GM18867 (cell line): ENCODE measurements around the gene TDRKH.
"Not testable (repeated sequence)": the region's sequence is repeated elsewhere in the genome, so short reads cannot be mapped to it uniquely, and the experiment has no call there.

ENCODE experiments used
- ATAC-seq: cut with Tn5 transposase; IDR thresholded peaks from one replicate; pipeline ENCODE4 v1.9.1; 2021; ENCODE audit warnings: mild to moderate bottlenecking, moderate library complexity; ENCODE audit not compliant: unreplicated experiment

The TDRKH gene

GRCh38 chr1:151803915-151804314 is 13.6 kb upstream of the TDRKH start:
- ATAC-seq, result no peak

GRCh38 chr1:151803164-151803563 is 12.9 kb upstream of the TDRKH start:
- no peak for ATAC-seq

GRCh38 chr1:151802372-151802771 is 12.1 kb upstream of the TDRKH start:
- no peak for ATAC-seq

- ATAC-seq, result no peak
Observed at GRCh38 chr1:151801846-151802245, 11.5 kb upstream of the TDRKH start.

GRCh38 chr1:151801310-151801820 is 11.1 kb upstream of the TDRKH start:
- ATAC-seq, result no peak

GRCh38 chr1:151800830-151801229 is 10.5 kb upstream of the TDRKH start:
- ATAC-seq, result no peak

GRCh38 chr1:151799179-151800022 is 9.1 kb upstream of the TDRKH start:
- no peak for ATAC-seq

- no peak for ATAC-seq
Observed at GRCh38 chr1:151798571-151798970, 8.3 kb upstream of the TDRKH start.

GRCh38 chr1:151790940-151791651 is 796 bp upstream of the TDRKH start:
- ATAC-seq, result no peak

- ATAC-seq, result no peak
Observed at GRCh38 chr1:151787689-151788088, 2.6 kb downstream of the TDRKH start.

- no peak for ATAC-seq
Observed at GRCh38 chr1:151783796-151784195, 6.5 kb downstream of the TDRKH start.

- no peak for ATAC-seq
Observed at GRCh38 chr1:151782741-151783140, 7.6 kb downstream of the TDRKH start.

GRCh38 chr1:151782026-151782425 is 8.3 kb downstream of the TDRKH start:
- not testable (repeated sequence) for ATAC-seq

GRCh38 chr1:151780736-151781135 is 9.6 kb downstream of the TDRKH start:
- ATAC-seq, result not testable (repeated sequence)

- ATAC-seq, result no peak
Observed at GRCh38 chr1:151779852-151780251, 10.4 kb downstream of the TDRKH start.

GRCh38 chr1:151777317-151777716 is 13.0 kb downstream of the TDRKH start:
- ATAC-seq, result no peak

GRCh38 chr1:151776665-151777062 is 13.6 kb downstream of the TDRKH start:
- no peak for ATAC-seq

- no peak for ATAC-seq
Observed at GRCh38 chr1:151775894-151776664, 14.2 kb downstream of the TDRKH start.

GRCh38 chr1:151774256-151774922 is 15.9 kb downstream of the TDRKH start:
- ATAC-seq, result no peak

- ATAC-seq, result no peak
Observed at GRCh38 chr1:151773702-151774101, 16.6 kb downstream of the TDRKH start.

- ATAC-seq, result not testable (repeated sequence)
Observed at GRCh38 chr1:151769270-151769669, 21.0 kb downstream of the TDRKH start.
